Uterus (tissue), 2 donors: ENCODE results near the gene ITGAD.

ENCODE experiments used
- POLR2A ChIP-seq, 2 donors: fragments of 450-650 bp; IDR thresholded peaks; one replicate each; pipeline ENCODE4 v1.6.1; 2016; ENCODE audit warnings: antibody characterized with exemption in 2 of 2, mild to moderate bottlenecking in 1 of 2, moderate library complexity in 1 of 2
- TF ChIP-seq, protein P1 (sequence below), 4 experiments: fragments of 200-600 bp in 2 of 4; fragments of 450-650 bp in 2 of 4; sonication (generic) in 2 of 4; IDR thresholded peaks; one replicate each; pipeline ENCODE4 v1.5.1; 2016 to 2019; ENCODE audit warnings: antibody characterized with exemption in 4 of 4, mild to moderate bottlenecking in 2 of 4, moderate library complexity in 1 of 4

GRCh38 chr16:31438414-31438813 is 45.3 kb downstream of the ITGAD start:
- TF ChIP-seq, protein P1, sequence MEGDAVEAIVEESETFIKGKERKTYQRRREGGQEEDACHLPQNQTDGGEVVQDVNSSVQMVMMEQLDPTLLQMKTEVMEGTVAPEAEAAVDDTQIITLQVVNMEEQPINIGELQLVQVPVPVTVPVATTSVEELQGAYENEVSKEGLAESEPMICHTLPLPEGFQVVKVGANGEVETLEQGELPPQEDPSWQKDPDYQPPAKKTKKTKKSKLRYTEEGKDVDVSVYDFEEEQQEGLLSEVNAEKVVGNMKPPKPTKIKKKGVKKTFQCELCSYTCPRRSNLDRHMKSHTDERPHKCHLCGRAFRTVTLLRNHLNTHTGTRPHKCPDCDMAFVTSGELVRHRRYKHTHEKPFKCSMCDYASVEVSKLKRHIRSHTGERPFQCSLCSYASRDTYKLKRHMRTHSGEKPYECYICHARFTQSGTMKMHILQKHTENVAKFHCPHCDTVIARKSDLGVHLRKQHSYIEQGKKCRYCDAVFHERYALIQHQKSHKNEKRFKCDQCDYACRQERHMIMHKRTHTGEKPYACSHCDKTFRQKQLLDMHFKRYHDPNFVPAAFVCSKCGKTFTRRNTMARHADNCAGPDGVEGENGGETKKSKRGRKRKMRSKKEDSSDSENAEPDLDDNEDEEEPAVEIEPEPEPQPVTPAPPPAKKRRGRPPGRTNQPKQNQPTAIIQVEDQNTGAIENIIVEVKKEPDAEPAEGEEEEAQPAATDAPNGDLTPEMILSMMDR (IDR thresholded peaks at IDR 0.05): no peak
- no peak for TF ChIP-seq POLR2A (IDR thresholded peaks at IDR 0.05)
